GM21360 (cell line): ENCODE results near the gene B9D2.

ENCODE experiments used
- ATAC-seq: cut with Tn5 transposase; IDR thresholded peaks from one replicate; pipeline ENCODE4 v1.9.1; 2021; ENCODE audit warnings: mild to moderate bottlenecking, moderate library complexity; ENCODE audit not compliant: unreplicated experiment

The B9D2 gene

GRCh38 chr19:41316306-41316920 lies 47.5 kb downstream of the B9D2 start:
- no peak for ATAC-seq

DNA sequence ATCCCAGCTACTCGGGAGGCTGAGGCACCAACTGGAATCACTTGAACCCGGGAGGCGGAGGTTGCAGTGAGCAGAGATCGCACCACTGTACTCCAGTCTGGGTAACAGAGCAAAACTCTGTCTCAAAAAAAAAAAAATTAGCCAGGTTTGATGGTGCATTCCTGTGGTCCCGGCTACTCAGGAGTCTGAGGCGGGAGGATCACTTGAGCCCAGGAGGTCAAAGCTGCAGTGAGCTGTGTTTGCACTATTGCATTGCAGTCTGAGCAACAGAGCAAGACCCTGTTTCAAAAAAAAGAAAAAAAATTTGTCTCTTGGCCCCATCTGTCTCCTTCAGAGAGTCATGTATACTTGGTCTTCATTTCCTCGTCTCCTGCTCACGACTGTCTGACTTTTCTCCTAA lies 52.3 kb downstream of the B9D2 start:
- ATAC-seq = no peak

DNA sequence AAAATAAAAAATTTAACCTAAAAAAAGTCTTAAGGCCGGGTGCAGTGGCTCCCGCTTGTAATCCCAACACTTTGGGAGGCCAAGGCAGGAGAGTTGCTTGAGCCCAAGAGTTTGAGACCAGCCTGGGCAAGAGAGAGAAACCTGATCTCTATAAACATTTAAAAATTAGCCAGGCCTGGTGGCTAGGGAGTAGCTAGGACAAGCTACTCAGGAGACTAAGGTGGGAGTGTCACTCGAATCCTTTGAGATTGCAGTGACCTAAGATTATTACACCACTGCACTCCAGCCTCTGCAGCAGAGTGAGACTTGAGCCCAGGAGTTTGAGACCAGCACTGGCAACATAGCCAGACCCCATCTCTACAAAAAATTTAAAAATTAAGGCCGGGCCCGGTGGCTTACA lies 52.9 kb downstream of the B9D2 start:
- no peak for ATAC-seq

GRCh38 chr19:41310033-41310831 lies 53.7 kb downstream of the B9D2 start, which contains the start of gene CCDC97:
TSS of gene CCDC97 (plus strand) at chr19:41310172. CDS start at chr19:41310311, 139 bp downstream.
- peak; percentile 53 for ATAC-seq

DNA sequence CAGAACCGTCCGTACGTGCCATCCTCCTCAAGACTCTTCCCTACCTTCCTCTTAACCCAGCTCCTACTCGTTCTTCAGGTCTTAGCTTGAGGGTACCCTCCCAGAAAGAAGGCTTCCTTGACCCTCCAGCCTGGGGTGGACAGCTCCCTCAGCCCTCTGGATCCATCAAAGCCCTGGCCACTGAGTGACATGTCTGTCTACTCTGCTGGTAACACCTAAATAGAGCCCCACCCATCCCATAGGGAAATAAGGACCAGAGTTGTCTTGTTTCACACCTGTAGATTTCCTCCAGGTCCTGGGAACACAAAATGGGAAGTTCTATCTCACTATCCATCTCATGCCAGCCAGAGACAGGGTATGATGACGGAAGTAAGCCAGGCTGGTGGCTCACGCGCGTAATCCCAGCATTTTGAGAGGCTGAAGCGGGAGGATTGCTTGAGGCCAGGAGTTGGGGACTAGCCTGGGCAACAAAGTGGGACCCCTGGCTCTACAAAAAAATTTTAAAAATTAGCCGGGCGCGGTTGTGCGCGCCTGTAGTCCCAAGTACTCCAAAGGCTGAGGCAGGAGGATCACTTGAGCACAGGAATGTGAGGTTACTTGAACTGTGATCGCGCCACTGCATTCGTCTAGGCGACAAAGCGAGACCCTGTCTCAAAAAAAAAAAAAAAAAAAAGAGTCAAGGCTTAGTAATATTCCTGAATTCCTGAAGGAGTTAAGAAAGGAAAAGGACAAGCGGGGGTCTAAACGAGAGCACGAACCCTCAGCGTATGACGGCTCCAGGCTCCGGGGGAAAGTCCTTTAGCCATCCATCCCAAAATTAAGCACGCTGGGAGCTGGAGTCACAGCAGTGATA lies 54.5 kb downstream of the B9D2 start:
- ATAC-seq = no peak

GRCh38 chr19:41308450-41309179 lies 55.3 kb downstream of the B9D2 start:
- no peak for ATAC-seq

DNA sequence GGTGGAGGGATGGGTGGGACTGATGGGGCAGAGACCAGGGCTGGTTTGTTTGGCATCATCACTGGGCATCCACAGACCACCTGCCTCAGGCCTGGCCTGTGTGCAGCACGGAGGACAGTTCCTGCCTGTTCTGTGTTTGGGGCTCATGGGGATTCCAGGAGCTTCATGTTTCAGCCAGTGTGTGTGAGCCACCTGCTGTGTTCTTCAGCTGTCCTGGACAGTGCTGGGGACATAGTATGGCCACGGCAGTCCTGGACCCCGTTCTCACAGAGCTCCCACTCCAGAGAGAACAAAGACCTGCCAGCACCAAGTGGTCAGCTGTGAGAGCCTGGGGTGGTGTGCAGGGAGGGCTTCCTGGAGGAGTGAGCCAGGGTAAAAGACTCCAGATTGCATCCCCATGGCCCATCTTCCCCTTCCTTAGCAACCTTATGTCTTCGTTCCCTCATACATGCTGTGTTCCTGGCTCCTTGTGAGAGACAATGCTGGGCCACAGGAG lies 55.9 kb downstream of the B9D2 start:
- ATAC-seq = no peak

- no peak for ATAC-seq
Measured at GRCh38 chr19:41307090-41307875, 56.7 kb downstream of the B9D2 start.

GRCh38 chr19:41305927-41306793 lies 57.8 kb downstream of the B9D2 start:
- ATAC-seq = no peak

- ATAC-seq = no peak
Measured at GRCh38 chr19:41304706-41305483, 59.1 kb downstream of the B9D2 start.
